HL-60/S4 treated with retinoic acid at 250 ng/mL for 4 days and 3 days (cell line): Measurements from ENCODE around the gene C9orf85.
"Not testable (repeated sequence)": the region's sequence is repeated elsewhere in the genome, so short reads cannot be mapped to it uniquely, and the experiment has no call there.

Experiments
- in situ Hi-C: fragments of 300-500 bp; cut with MboI; formaldehyde crosslinking; loops from 2 replicates; pipeline ENCODE4 v1.7.0; 2022; ENCODE audit warnings: low sequenced_read_pairs

C9orf85 gene, protein sequence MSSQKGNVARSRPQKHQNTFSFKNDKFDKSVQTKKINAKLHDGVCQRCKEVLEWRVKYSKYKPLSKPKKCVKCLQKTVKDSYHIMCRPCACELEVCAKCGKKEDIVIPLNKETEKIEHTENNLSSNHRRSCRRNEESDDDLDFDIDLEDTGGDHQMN

DNA sequence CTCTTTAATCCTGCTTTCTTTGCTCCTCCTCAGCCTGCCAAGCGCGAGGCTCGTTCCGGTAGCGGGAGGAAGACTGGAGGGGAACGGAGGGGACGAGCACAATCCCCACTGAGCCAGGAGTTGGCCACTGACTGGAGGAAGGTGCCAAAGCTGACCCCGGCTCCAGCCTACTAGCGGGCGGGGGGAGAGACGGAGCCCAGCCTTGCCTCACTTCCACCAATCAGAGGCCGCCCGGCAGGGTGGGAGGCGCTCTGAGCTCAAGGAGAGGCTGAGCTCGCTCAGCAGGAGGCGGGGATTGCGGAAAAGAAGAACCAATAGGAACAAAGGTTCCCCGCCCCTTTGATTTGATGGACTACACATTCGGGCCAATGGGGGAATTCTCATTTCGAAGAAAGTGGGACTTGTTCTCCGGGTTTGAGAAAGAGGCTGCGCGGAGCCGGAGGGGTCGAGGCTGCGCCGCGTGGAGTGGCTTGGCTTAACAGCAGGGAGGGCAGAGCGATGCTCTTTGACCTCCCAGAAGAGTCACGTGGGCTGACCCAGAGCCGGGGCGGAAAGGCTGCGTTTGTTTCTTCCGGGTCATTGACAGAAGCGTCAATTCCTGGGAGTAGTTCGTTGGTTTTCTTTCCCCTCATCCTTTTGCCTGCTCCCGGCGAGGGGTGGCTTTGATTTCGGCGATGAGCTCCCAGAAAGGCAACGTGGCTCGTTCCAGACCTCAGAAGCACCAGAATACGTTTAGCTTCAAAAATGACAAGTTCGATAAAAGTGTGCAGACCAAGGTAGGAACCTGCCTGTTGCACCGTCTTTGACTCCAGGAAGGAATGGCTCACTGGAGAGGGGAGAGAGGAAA, at the start of gene C9orf85, which contains the start of gene ABHD17B:
Gene C9orf85 (plus strand): TSS at position 579 of the 847 bp plus-strand sequence. CDS start 96 bp downstream, at position 675.
Gene ABHD17B (minus strand): TSS at position 133 of the 847 bp plus-strand sequence. CDS start 36,113 bp downstream, outside the sequence.
- in situ Hi-C loops = no loop called here

DNA sequence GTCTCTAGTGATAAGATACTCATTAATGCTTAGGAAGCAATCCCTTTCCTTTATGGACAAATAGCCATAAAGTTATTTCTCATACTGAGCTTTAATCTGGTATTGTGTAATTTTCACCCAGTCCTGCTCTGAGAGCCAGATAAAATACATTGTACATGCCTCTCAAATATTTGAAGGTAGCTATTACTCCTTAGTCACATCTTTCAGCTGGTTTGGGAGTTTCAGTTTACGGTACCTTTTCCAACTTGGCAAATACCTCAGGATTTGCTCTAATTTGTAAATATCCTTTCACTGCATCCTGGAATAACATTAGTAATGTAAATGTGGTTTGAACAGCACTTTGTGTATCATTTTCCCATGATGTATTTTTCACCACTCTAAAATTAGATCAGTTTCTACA, 47.8 kb upstream of the C9orf85 start:
- in situ Hi-C loops = no loop called here

DNA sequence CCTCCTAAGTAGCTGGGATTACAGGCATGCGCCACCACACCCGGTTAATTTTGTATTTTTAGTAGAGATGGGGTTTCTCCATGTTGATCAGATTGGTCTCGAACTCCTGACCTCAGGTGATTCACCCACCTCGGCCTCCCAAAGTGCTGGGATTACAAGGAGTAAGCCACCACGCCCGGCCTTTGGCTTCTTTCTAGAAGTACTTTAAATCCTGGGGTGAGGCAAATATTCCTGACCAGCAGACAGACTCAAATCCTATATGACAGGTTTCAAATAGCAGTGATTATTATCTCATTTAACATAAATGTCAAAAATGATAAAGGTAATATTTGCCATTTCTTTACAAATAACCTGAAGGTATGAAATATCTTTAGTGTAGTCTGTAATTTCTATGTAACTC, 36.1 kb upstream of the C9orf85 start:
- in situ Hi-C loops = no loop called here

DNA sequence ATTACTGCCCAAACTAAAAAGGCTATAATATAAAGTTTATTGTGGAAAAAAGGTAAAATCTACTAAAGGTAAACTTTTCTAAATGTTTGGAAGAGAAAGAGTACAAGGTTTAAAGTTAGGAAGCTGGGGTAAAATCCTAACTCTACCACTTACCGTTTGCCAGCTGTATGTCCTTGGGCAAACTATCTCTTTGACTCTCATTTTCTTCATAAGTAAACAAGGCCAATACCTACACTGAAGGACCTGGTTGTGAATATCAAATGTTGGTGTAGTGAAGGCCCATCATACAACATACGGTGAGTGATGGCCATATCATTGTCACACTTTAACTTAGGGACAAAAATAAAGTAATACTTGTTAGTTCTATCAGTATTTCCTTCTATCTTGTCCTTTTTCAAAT, 35.3 kb upstream of the C9orf85 start:
- in situ Hi-C loops = no loop called here

DNA sequence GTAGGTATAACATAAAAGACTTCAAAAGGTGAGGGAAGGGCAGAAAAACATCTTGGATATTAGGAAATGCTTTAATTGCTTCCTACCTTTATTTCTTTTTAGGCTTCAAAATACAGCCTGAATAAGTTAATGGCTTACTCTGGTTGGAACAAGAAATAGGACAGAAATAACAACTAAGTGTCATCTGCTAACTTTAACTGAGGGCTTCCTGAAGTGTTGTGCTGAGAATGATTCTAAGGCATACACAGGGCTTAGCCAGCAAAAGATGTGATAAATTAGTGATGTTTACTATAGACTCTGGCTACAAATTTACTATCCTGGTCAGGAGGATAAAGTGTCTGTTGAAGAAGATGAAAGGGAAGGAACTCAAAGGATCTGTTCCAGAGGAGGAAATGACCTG, 34.6 kb upstream of the C9orf85 start:
- in situ Hi-C loops = no loop called here

DNA sequence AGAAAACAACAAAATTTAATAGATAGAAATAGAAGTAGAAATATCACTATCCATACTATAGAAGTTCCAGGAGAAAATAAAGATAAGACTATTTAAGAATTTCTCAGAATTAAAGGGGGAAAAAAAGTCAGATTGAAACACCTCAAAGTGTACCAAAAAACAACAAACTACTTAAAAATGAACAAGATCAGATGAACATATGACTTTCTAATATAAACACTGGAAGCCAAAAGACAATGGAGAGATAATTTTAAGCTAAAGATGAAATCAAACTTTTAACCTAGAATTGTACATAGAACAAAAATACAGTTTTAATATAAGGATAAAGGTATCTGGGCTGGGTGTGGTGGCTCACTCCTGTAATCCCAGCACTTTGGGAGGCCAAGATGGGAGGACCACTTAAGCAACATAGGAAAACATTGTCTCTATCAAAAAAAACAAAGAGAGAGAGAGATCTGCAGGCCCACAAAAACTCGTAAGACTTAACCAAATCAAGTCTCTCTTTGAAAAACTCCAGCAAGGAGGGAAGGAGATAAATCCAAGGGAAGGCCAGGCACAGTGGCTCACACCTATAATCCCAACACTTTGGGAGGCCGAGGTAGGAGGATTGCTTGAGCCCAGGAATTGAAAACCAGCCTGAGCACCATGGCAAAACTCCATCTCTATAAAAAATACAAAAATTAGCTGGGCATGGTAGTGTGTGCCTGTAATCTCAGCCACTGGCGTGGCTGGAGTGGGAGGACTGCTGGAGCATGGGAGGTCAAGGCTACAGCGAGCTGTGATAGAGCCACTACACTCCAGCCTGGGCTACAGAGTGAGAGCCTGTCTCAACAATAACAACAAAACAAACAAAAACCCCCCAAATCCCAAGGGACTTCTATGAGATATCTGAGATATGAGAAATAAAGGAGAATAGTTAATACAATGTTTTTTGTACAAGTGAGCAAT, 32.8 kb upstream of the C9orf85 start:
- in situ Hi-C loops = no loop called here

DNA sequence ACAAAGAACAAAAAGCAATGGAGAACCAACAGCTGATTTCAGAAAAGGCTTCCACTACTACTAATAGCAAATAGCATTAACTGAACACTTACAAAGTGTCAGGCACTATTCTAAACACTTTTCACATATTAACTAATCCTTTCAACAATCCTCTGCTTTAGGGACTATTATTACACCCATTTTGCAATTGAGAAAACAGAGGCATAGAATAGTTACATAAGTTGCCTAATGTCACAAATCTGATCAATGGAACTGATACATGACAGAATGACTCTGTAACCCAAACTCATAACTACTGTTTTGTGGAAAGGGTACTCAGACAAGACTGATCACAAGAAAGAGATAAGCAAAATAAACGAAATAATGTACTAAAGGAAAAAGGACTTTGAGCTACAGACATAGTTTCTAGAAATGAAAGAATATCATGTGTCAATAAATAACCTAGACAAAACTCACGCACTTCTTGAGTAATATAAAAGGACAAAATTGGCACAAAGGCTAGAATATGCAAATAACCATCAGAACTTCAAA, 31.7 kb upstream of the C9orf85 start:
- in situ Hi-C loops = no loop called here

DNA sequence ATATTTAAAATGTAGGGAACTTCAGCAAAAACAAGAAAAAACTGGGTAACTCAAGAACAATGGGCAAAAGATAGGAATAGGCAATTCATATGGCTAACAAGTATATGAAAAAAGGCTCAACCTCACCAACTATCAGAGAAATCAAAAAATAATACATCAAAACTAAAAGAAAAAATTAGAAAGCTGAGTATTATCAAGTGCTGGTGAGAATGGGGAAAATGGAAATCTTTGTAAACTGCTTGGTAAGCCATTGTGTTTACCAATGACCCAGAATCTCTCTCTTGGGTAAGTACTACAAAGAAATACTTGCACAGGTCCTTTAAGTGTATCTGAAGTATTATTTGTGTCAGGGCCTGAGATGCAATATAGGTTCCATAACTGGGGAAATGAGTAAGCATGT, 27.4 kb upstream of the C9orf85 start:
- in situ Hi-C loops = no loop called here

DNA sequence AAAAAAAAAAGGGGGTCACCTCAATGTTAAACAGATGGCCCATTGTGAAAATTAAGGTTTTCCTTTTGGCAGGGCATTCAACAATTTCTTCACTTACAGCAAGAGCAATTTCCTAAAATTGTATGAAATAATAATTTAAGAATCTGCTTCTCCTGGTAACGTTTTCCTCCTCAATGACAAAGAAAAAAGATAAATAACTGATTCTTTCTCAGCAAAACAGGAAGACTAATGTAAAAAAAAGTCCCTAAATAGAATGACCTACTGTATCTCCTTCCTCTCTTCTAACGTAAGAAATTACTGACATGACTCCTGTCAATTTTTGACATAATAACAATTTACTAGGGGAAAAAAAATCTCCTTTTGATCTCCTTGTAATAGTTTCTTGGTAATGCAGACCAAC, 26.0 kb upstream of the C9orf85 start:
- in situ Hi-C loops = no loop called here

DNA sequence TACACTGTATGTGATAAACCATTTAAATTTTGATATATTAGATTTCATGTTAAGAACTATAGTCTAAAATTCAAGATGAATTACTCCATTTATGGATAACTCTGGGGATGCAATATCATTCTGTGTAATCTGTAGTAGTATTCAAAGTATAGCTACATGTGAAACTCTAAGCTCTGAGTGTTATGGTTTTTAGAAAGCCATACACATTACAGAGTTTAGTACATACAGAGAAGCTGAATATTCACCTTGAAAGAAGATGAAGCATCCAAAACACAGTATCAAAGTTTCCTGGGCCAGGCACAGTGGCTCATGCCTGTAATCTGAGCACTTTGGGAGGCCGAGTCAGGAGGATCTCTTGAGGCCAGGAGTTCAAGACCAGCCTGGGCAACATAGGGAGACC, 25.4 kb upstream of the C9orf85 start:
- in situ Hi-C loops = no loop called here

DNA sequence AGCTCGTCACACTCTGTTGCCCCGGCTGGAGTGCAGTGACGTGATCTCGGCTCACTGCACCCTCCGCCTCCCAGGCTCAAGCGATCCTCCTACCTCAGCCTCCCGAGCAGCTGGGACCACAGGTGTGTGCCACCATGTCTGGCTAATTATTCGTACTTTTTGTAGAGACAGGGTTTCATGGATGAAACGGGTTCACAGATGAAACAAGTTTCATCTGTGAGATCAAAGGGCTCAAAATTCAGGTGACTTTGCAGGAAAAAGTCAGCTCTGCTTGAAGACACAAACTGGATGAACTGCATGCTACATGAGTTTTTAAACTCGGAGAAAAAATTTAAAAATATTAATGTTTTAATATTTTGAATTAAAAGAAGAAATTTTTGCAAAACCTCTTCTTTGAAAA, 24.9 kb upstream of the C9orf85 start:
- in situ Hi-C loops = no loop called here

DNA sequence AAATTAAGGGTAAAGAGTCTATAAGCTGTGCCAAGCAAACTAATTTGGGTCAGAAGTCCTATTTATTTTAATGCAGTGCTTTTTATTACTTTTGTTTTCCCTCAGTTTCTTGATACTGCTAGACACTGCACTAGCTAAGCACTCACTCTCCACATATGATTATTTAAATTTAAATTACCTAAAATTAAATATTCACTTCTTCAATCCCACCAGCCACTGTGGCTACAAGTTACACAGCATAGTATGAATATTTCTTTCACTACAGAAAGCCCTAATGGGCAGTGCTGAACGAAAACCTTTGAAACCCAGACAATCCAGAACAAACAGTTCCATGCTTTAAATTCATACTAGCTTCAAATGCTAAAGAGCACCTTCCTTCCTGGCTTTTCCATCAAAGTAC, 24.1 kb upstream of the C9orf85 start:
- in situ Hi-C loops = no loop called here

DNA sequence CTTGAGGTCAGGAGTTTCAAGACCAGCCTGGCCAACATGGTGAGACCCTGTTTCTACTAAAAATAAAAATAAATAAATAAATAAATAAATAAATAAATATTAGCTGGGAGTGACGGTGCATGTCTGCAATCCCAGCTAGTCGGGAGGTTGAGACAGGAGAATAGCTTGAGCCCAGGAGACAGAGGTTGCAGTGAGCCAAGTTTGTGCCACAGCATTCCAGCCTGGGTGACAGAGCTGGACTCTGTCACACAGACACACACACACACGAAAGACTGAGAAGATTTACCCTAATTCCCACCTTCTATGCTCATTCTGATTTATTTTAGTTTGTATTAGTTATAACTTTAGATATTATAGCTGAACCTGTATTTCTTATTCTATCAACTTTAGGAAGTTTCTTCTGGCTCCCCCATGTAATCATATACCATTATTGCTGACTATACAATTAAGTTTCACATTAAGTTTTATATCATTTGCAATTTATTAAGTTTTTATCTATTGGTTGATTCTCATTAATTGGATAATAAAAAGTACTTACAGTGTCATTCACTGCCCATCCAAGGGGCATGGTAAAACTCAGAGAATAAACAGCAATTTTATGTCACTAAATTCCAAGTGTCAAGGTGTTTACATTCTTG, 21.3 kb upstream of the C9orf85 start:
- in situ Hi-C loops = no loop called here

DNA sequence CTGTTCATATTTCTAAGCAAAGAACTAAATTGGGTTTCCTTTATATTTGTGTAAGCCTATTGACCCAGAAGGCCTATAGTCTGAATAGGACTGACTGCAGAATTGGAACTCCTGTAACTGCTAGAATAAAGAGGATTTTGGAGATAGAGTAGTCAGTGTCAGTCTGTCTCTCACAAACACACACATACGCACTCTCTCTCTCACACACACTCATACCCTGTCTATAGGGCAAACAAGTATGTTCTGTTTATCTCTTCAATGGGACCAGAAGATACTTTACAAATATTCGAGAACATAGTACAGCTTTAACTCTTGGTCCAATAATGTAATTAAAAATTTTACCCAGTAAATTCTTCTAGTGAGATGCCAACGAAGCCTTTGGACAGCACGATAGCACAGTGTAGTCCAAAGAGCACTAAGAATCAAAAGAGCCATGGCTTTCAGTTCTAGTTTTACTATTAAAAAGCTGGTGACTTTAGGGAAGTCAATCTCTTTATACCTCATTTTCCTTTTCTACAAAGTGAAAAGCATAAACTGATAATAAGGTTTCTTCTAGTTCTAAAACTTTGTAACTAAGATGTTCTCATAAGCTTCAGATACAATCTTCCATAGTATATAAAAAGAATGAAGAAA, 19.8 kb upstream of the C9orf85 start:
- in situ Hi-C loops = no loop called here

DNA sequence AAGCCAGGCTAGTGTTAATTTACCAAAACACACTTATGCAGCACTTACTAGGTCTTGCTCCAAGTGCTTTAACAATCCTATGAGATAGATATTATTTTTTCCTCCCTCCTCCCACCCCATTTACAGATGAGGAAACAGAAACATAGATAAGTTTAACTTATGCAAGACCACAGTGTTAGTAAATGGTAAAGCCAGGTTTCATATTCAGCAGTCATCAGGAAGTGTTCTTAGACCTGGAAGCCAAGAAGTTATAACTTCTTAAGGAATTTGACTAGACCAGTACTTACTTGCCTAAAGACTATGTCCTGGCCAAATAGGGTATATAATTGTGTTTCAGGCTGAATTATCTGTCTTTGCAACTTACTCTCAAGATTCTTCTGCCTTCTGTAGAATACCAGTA, 16.3 kb upstream of the C9orf85 start:
- in situ Hi-C loops = no loop called here

DNA sequence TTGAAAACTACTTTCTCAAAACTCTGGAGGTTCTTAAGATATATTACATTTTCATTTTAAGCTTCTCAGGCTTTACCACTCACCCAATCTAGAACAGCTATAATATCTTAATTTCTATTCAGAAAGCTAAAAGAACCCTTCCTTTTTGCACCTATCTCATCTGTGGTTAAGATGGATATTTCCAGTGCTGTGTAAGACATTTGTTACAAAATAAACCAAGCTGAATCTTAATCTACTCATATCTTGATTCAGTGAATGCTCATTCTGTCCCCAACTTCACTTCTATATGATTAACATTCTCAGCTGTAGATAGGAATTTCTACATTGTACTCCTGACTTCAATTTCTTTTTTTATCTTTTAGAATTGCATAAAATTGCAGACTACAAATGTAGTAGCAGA, 15.5 kb upstream of the C9orf85 start:
- in situ Hi-C loops = no loop called here

DNA sequence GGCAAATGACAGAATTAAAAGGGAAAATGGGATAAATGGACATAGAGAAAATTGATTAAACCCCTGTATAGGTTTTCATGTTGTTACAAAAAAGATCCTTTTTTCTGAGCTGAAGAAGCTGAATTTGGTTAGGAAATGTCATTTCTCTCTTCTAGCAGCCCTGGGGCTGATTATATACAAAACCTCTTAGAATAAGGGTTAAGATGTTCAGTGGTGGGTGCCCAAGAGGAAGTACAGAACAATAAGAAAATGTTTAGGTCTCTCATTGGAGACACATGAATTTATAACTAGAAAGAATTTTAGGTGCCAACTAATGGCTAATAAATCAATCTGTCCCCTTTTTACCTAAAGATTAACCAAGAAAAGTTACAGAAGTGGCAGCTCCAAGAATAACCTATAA, 14.7 kb upstream of the C9orf85 start:
- in situ Hi-C loops = no loop called here

DNA sequence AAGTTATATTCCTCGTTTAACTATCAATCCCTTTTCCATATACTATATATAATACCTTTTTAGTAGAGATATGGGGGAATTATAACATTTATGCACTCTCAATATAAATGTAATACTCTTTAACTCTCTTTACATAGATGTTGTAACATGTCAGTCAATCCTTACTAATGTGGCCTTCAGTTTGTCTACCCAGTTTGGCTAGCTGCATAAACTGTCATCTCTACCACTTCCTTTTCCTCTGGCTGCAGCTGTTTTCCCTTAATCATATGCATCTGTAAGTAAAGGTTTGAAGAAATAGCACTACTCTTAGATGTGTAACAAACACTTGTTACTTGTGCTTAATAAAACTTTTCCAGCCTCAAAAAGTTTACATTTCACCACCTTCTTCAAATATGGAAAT, 13.9 kb upstream of the C9orf85 start:
- in situ Hi-C loops = no loop called here

DNA sequence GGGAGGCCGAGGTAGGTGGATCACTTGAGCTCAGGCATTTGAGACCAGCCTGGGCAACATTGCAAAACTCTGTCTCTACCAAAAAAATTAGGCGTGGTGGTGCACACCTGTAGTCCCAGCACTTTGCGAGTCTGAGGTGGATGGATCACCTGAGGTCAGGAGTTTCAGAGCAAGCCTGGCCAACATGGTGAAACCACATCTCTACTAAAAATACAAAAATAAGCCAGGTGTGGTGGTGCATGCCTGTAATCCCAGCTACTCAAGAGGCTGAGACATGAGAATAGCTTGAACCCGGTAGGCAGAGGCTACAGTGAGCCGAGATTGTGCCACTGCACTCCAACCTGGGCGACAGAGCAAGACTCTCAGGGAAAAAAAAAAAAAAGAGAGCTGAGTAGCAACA, 12.7 kb upstream of the C9orf85 start:
- in situ Hi-C loops = not testable (repeated sequence)
